Loucy (cell line): Measurements from ENCODE around the gene SH3BP4.

Experiments
- H2AFZ ChIP-seq: fragments of 200-600 bp; sonication (generic); 2 replicates; pipeline ENCODE4 v1.6.0; 2016; ENCODE audit warnings: antibody characterized with exemption, mild to moderate bottlenecking, low read length, moderate library complexity
- H3F3A ChIP-seq: fragments of 200-600 bp; 2 replicates; pipeline ENCODE4 v1.6.0; 2016; ENCODE audit warnings: antibody characterized with exemption, low read depth, mild to moderate bottlenecking
- H3K27me3 ChIP-seq: fragments of 200-600 bp; sonication (generic); 2 replicates; pipeline ENCODE4 v1.6.1; 2014; ENCODE audit warnings: low read length, mild to moderate bottlenecking; ENCODE audit not compliant: insufficient read depth, poor library complexity, severe bottlenecking
- H3K36me3 ChIP-seq: fragments of 200-600 bp; sonication (generic); 2 replicates; pipeline ENCODE4 v1.6.1; 2016; ENCODE audit warnings: low read length; ENCODE audit not compliant: insufficient read depth
- H3K4me1 ChIP-seq: fragments of 200-600 bp; sonication (generic); 2 replicates; pipeline ENCODE4 v1.5.1; 2014; ENCODE audit warnings: low read length, mild to moderate bottlenecking; ENCODE audit not compliant: insufficient read depth, poor library complexity, severe bottlenecking
- H3K4me2 ChIP-seq: fragments of 200-600 bp; sonication (generic); 2 replicates; pipeline ENCODE4 v1.6.0; 2014; ENCODE audit warnings: antibody characterized with exemption, low read length, low read depth, mild to moderate bottlenecking; ENCODE audit not compliant: poor library complexity, severe bottlenecking
- H3K4me3 ChIP-seq: fragments of 200-600 bp; sonication (generic); 2 replicates; pipeline ENCODE4 v1.5.1; 2014; ENCODE audit warnings: low read length, mild to moderate bottlenecking, mixed read lengths; ENCODE audit not compliant: poor library complexity, severe bottlenecking
- H3K79me2 ChIP-seq: fragments of 200-600 bp; sonication (generic); 2 replicates; pipeline ENCODE4 v1.6.1; 2014; ENCODE audit warnings: low read length; ENCODE audit not compliant: insufficient read depth
- H3K9ac ChIP-seq: fragments of 200-600 bp; sonication (generic); 2 replicates; pipeline ENCODE4 v1.6.0; 2014; ENCODE audit warnings: mild to moderate bottlenecking, low read depth, low read length, moderate library complexity; ENCODE audit not compliant: poor library complexity, severe bottlenecking
- H3K9me2 ChIP-seq: fragments of 200-600 bp; sonication (generic); replicated peaks from 2 replicates; pipeline ENCODE4 v1.6.1; 2016; ENCODE audit warnings: low read depth, low read length, mixed read lengths
- H3K9me3 ChIP-seq: fragments of 200-600 bp; sonication (generic); 2 replicates; pipeline ENCODE4 v1.6.1; 2014; ENCODE audit warnings: mild to moderate bottlenecking, antibody characterized with exemption, low read length, low read depth; ENCODE audit not compliant: insufficient read depth
- H4K20me1 ChIP-seq: fragments of 200-600 bp; sonication (generic); 2 replicates; pipeline ENCODE4 v1.6.0; 2014; ENCODE audit warnings: antibody characterized with exemption, low read length, mild to moderate bottlenecking; ENCODE audit not compliant: insufficient read depth, poor library complexity, severe bottlenecking
- CTCF ChIP-seq: fragments of 200-600 bp; sonication (generic); conservative IDR thresholded peaks from 2 replicates; pipeline ENCODE4 v1.5.1; 2014; ENCODE audit warnings: mild to moderate bottlenecking, antibody characterized with exemption, low read length
- EZH2phosphoT487 ChIP-seq: fragments of 200-600 bp; IDR thresholded peaks from 2 replicates; pipeline ENCODE4 v1.6.1; 2018; ENCODE audit warnings: antibody characterized with exemption, mild to moderate bottlenecking, moderate library complexity, borderline replicate concordance

Gene SH3BP4

GRCh38 chr2:234932591-234933168 is 19.1 kb upstream of the SH3BP4 start:
- H3F3A ChIP-seq, result no peaks in the 10 kb centered on the region
- TF ChIP-seq EZH2phosphoT487 (no peak), CTCF (no peak)
- no peaks in the 10 kb centered on the region for H3K79me2 ChIP-seq
- H3K27me3 ChIP-seq, result no peaks in the 10 kb centered on the region
- H3K9me3 ChIP-seq, result no peaks in the 10 kb centered on the region
- no peak overlapping the region for H3K4me2 ChIP-seq
- no peak overlapping the region for H3K4me3 ChIP-seq
- H3K36me3 ChIP-seq, result no peaks in the 10 kb centered on the region
- H3K9ac ChIP-seq, result no peak overlapping the region
- H3K4me1 ChIP-seq, result no peaks in the 10 kb centered on the region
- H3K9me2 ChIP-seq, result no peaks in the 10 kb centered on the region
- no peaks in the 10 kb centered on the region for H4K20me1 ChIP-seq
- H2AFZ ChIP-seq, result no peak overlapping the region

DNA sequence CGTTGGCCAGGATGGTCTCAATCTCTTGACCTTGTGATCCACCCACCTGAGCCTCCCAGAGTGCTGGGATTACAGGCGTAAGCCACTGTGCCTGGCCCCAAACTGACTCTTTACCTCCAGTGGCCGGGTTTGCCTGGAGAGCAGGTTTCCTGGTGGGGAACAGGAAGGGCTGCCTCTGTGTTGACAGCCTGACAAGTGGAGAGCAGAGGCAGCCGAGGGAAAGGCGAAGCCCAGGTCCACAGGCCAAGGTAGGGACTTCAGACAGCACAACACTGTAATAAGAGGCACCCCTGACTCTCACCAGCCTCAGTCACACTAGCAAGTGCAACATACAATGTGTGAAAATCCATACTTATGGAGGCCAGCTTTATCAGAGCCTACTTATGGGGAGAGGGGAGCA is 16.5 kb upstream of the SH3BP4 start:
- Histone ChIP-seq H3K79me2 (no peaks in the 10 kb centered on the region), H3K4me2 (no peak overlapping the region), H3K4me3 (no peak overlapping the region), H3K27me3 (no peaks in the 10 kb centered on the region), H3K9me3 (no peaks in the 10 kb centered on the region), H3K9ac (no peak overlapping the region), H3F3A (no peaks in the 10 kb centered on the region), H3K4me1 (no peaks in the 10 kb centered on the region), H3K36me3 (no peaks in the 10 kb centered on the region), H3K9me2 (no peaks in the 10 kb centered on the region), H2AFZ (no peak overlapping the region), H4K20me1 (no peaks in the 10 kb centered on the region)
- TF ChIP-seq EZH2phosphoT487 (no peak), CTCF (no peak)

DNA sequence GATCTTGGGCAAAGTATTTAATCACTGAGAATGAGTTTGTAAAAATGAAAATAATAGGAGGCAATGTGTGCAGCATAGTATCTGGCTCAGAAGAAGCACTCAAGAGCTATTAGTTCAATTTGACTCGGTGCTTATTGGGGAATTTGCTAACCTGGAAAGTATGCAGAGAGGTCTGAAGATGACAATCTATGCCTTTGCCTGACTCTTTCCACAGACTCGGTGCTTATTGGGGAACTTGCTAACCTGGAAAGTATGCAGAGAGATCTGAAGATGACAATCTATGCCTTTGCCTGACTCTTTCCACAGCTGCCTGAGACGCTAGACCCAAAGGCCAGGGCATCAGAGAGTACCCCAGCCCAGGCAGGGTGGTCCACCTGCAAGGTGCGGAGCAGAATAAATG is 12.2 kb upstream of the SH3BP4 start:
- no peak overlapping the region for H3K4me2 ChIP-seq
- no peaks in the 10 kb centered on the region for H4K20me1 ChIP-seq
- H3F3A ChIP-seq, result no peaks in the 10 kb centered on the region
- H3K36me3 ChIP-seq, result no peaks in the 10 kb centered on the region
- H3K9me3 ChIP-seq, result no peaks in the 10 kb centered on the region
- H3K9me2 ChIP-seq, result no peaks in the 10 kb centered on the region
- no peaks in the 10 kb centered on the region for H3K27me3 ChIP-seq
- H3K9ac ChIP-seq, result no peak overlapping the region
- no peak for TF ChIP-seq EZH2phosphoT487
- TF ChIP-seq CTCF, result no peak
- no peak overlapping the region for H2AFZ ChIP-seq
- H3K4me3 ChIP-seq, result no peak overlapping the region
- no peaks in the 10 kb centered on the region for H3K4me1 ChIP-seq
- no peaks in the 10 kb centered on the region for H3K79me2 ChIP-seq
